ENCODE results near the gene ELAC1. TPM values are rescaled to one million over a fixed set of nuclear protein-coding genes. Genes with fewer than 3 reads are reported as not detected.
"Not testable (repeated sequence)": the region's sequence is repeated elsewhere in the genome, so short reads cannot be mapped to it uniquely, and the experiment has no call there.

Gene ELAC1
- total RNA-seq, 2 donors from 2014 or later, result 8.2 to 10.5 TPM

DNA sequence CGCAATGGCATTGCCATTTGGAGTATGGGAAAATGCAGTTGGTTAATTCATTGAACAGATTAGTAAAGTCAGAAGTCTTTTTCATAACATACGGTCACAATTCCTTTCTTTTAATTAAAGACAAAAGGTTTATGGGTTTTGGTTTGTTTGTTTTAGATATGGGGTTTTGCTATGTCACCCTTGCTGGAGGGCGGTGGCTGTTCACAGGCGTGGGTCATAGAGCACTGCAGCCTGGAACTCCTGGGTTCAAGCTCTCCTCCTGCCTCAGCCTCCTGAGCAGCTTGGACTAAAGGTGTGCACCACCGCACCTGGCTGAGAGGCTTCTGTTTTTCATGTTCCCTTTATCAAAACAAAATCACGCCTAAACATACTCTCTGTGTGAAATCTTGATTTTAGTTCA, 18.7 kb upstream of the ELAC1 start:
- peaks cover 5% of the 10 kb centered on the region for H3K36me3 Mint-ChIP-seq
- no peak overlapping the region for H3K27ac Mint-ChIP-seq
- no peak overlapping the region for H3K4me3 Mint-ChIP-seq
- H3K9me3 Mint-ChIP-seq, result no peaks in the 10 kb centered on the region
- ATAC-seq (no peak), DNase-seq (ENCODE audit: low spot score) (no peak)
- H3K4me1 Mint-ChIP-seq (ENCODE audit: low read depth in 2 of 2), result peaks cover 0 to 3% of the 10 kb centered on the region in 2 donors
- no peaks in the 10 kb centered on the region for H3K27me3 Mint-ChIP-seq

DNA sequence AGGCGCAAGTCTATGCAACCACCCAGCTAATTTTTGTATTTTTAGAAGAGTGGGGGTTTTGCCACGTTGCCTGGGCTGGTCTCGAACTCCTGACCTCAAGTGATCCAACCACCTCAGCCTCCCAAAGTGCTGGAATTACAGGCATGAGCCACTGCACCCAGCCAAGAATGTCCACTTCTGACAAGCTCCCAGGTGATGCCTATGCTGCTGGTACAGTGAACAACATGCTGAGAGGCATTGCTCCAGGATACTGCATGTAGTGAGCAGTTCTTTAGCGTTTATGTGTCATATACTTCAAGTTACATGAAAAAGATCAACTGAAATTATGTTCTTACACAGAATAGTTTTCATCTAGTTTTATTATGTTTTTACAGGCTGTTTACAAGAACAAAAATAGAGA, 17.2 kb upstream of the ELAC1 start:
- Mint-ChIP-seq H3K27me3 (no peaks in the 10 kb centered on the region), H3K27ac (no peak overlapping the region), H3K4me3 (no peak overlapping the region), H3K4me1 (ENCODE audit: low read depth in 2 of 2) (no peaks in the 10 kb centered on the region), H3K9me3 (no peaks in the 10 kb centered on the region), H3K36me3 (no peaks in the 10 kb centered on the region)
- ATAC-seq (no peak), DNase-seq (ENCODE audit: low spot score) (no peak)

- DNase-seq (ENCODE audit: low spot score), result no peak
- H3K4me1 Mint-ChIP-seq (ENCODE audit: low read depth in 2 of 2), result no peaks in the 10 kb centered on the region
- no peaks in the 10 kb centered on the region for H3K36me3 Mint-ChIP-seq
- no peak for ATAC-seq
- no peak overlapping the region for H3K4me3 Mint-ChIP-seq
- peaks cover 0 to 5% of the 10 kb centered on the region in 2 donors for H3K27me3 Mint-ChIP-seq
- no peak overlapping the region for H3K27ac Mint-ChIP-seq
- H3K9me3 Mint-ChIP-seq, result no peaks in the 10 kb centered on the region
These were observed 14.0 kb upstream of the ELAC1 start for GRCh38 chr18:50953822-50954221.

- Mint-ChIP-seq H3K36me3 (no peaks in the 10 kb centered on the region), H3K27ac (no peak overlapping the region), H3K27me3 (peaks cover 2 to 13% of the 10 kb centered on the region in 2 donors), H3K9me3 (no peaks in the 10 kb centered on the region), H3K4me3 (no peak overlapping the region), H3K4me1 (ENCODE audit: low read depth in 2 of 2) (no peaks in the 10 kb centered on the region)
- DNase-seq (ENCODE audit: low spot score) (no peak), ATAC-seq (no peak)
These were observed 12.6 kb upstream of the ELAC1 start for GRCh38 chr18:50955253-50955652.

DNA sequence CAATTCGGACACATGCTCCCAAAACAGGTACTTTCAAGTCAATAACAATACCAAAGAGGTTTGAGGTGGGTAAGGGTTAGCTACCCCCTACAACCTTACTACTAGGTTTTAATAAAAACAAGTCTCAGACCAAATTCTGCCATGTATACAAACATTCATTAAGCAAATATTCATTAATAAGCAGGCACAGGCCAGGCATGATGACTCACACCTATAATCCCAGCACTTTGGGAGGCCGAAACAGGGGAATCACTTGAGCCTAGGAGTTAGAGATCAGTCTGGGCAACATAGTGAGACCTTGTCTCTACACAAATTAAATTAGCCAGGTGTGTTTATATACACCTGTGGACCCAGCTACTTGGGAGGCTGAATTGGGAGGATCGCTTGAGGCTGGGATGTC, 11.7 kb upstream of the ELAC1 start:
- Mint-ChIP-seq H3K9me3 (no peaks in the 10 kb centered on the region), H3K36me3 (no peaks in the 10 kb centered on the region), H3K4me1 (ENCODE audit: low read depth in 2 of 2) (no peaks in the 10 kb centered on the region), H3K27me3 (peaks cover 2 to 13% of the 10 kb centered on the region in 2 donors), H3K27ac (no peak overlapping the region), H3K4me3 (no peak overlapping the region)
- ATAC-seq (no peak), DNase-seq (ENCODE audit: low spot score) (no peak)

DNA sequence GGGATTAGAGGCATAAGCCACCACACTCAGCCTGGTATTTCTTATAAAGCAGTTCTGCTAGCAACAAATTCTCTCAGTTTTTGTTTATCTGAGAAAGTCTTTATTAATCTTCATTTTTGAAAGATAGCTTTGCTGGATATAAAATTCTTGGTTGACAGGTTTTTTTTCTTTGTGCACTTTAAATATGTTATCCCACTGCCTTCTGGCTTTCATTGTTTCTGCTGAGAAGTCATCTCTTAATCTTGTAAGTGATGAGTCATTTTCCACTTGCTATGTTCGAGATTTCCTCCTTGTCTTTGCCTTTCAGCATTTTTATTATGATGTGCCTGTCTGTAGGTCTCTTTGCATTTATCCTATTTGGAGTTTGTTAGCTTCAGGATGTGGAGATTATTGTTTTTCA, 5.9 kb upstream of the ELAC1 start:
- H3K9me3 Mint-ChIP-seq, result peaks cover 11% of the 10 kb centered on the region
- DNase-seq (ENCODE audit: low spot score), result no peak
- no peak overlapping the region for H3K4me3 Mint-ChIP-seq
- no peak for ATAC-seq
- peaks cover 5 to 13% of the 10 kb centered on the region in 2 donors for H3K27me3 Mint-ChIP-seq
- H3K36me3 Mint-ChIP-seq, result peaks cover 23% of the 10 kb centered on the region
- H3K4me1 Mint-ChIP-seq (ENCODE audit: low read depth in 2 of 2), result no peaks in the 10 kb centered on the region
- H3K27ac Mint-ChIP-seq, result no peak overlapping the region

DNA sequence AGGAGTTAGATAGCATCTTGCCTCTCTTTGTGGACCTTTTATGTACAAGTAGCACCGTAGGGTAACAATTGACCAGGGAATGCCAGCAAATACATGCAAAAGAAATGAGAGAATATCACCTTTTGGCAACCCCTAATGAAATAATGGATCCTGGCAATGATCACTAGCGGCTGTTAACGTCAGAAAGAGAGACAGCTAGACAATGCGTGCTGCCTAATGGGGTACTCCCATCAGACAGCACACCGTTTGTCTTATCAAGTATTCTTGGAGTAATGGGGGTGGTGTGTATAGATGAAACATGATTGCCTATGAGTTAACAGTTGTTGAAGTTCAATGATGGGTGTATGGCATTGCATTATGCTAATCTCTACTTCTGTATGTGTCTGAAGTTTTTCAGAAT, 1.6 kb downstream of the ELAC1 start:
- no peaks in the 10 kb centered on the region for H3K27me3 Mint-ChIP-seq
- H3K36me3 Mint-ChIP-seq, result peaks cover 7% of the 10 kb centered on the region
- peaks cover 31 to 41% of the 10 kb centered on the region in 2 donors for H3K4me1 Mint-ChIP-seq (ENCODE audit: low read depth in 2 of 2)
- ATAC-seq, result no peak
- H3K9me3 Mint-ChIP-seq, result no peaks in the 10 kb centered on the region
- peak overlapping the region; percentile 78 for H3K27ac Mint-ChIP-seq
- no peak for DNase-seq (ENCODE audit: low spot score)
- H3K4me3 Mint-ChIP-seq, result peak overlapping the region; percentile 86

DNA sequence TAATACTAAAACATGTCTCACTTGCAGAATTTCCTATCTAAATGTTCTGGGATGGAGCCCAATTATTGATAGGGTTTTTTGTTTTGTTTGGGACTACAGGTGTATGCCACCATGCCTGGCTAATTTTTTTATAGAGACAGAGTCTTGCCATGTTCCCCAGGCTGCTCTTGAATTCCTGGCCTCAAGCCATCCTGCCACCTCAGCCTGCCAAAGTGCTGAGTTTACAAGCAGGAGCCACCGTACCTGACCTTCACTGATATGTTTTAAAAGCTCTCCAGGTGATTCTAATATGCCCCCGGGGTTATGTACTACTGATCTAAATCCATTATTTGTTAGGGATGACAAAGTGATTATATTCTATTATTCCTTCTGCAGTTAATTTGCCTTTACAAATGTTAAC, 2.2 kb downstream of the ELAC1 start:
- peak overlapping the region in 1 of 2 donors; percentile 56 for H3K27ac Mint-ChIP-seq
- no peak overlapping the region for H3K4me3 Mint-ChIP-seq
- no peaks in the 10 kb centered on the region for H3K27me3 Mint-ChIP-seq
- H3K4me1 Mint-ChIP-seq (ENCODE audit: low read depth in 2 of 2), result peaks cover 31 to 41% of the 10 kb centered on the region in 2 donors
- no peaks in the 10 kb centered on the region for H3K9me3 Mint-ChIP-seq
- peaks cover 12% of the 10 kb centered on the region for H3K36me3 Mint-ChIP-seq
- no peak for DNase-seq (ENCODE audit: low spot score)
- no peak for ATAC-seq

DNA sequence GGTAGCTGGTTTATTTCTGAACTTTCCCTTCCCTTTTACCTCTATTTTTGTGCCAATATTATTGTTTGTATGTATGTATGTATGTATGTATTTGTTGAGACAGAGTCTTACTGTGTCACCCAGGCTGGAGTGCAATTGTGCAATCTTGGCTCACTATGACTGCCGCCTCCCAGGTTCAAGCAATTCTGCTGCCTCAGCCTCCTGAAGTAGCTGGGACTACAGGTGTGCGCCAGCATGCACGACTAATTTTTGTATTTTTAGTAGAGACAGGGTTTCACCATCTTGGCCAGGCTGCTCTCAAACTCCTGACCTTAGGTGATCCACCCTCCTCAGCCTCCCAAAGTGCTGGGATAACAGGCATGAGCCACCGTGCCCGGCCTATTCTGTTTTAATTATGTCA, 4.6 kb downstream of the ELAC1 start:
- H3K4me1 Mint-ChIP-seq (ENCODE audit: low read depth in 2 of 2), result peaks cover 30 to 39% of the 10 kb centered on the region in 2 donors
- not testable (repeated sequence) for ATAC-seq; DNase-seq (ENCODE audit: low spot score); H3K4me3 Mint-ChIP-seq; H3K9me3 Mint-ChIP-seq; H3K27me3 Mint-ChIP-seq
- H3K27ac Mint-ChIP-seq, result peak overlapping the region; percentile 40 to 82
- H3K36me3 Mint-ChIP-seq, result peaks cover 30% of the 10 kb centered on the region

- peak overlapping the region; percentile 40 to 82 for H3K27ac Mint-ChIP-seq
- no peaks in the 10 kb centered on the region for H3K27me3 Mint-ChIP-seq
- DNase-seq (ENCODE audit: low spot score), result no peak
- H3K36me3 Mint-ChIP-seq, result peaks cover 41% of the 10 kb centered on the region
- H3K4me1 Mint-ChIP-seq (ENCODE audit: low read depth in 2 of 2), result peaks cover 29 to 36% of the 10 kb centered on the region in 2 donors
- ATAC-seq, result peak; percentile 91 to 92
- H3K4me3 Mint-ChIP-seq, result peak overlapping the region; percentile 45
- peaks cover 5% of the 10 kb centered on the region for H3K9me3 Mint-ChIP-seq
These were observed 5.7 kb downstream of the ELAC1 start for GRCh38 chr18:50973367-50974126.

GRCh38 chr18:50977037-50977760, 9.4 kb downstream of the ELAC1 start:
- Mint-ChIP-seq H3K27me3 (no peaks in the 10 kb centered on the region), H3K36me3 (peaks cover 39% of the 10 kb centered on the region), H3K27ac (no peak overlapping the region), H3K4me1 (ENCODE audit: low read depth in 2 of 2) (peaks cover 16 to 24% of the 10 kb centered on the region in 2 donors), H3K4me3 (no peak overlapping the region), H3K9me3 (peaks cover 5% of the 10 kb centered on the region)
- no peak for ATAC-seq
- no peak for DNase-seq (ENCODE audit: low spot score)

GRCh38 chr18:50981381-50981780, 13.5 kb downstream of the ELAC1 start:
- H3K27ac Mint-ChIP-seq, result no peak overlapping the region

GRCh38 chr18:50982086-50982801, 14.4 kb downstream of the ELAC1 start:
- Mint-ChIP-seq H3K27ac (no peak overlapping the region), H3K4me3 (no peak overlapping the region), H3K9me3 (peaks cover 2% of the 10 kb centered on the region), H3K27me3 (no peaks in the 10 kb centered on the region), H3K4me1 (ENCODE audit: low read depth in 2 of 2) (peaks cover 9 to 10% of the 10 kb centered on the region in 2 donors), H3K36me3 (peaks cover 15% of the 10 kb centered on the region)
- ATAC-seq, result no peak
- no peak for DNase-seq (ENCODE audit: low spot score)

More at GRCh38 chr18:50981381-50981780, 13.5 kb downstream of the ELAC1 start:
- no peak overlapping the region for H3K4me3 Mint-ChIP-seq
- H3K27me3 Mint-ChIP-seq, result no peaks in the 10 kb centered on the region
- H3K4me1 Mint-ChIP-seq (ENCODE audit: low read depth in 2 of 2), result peaks cover 6 to 10% of the 10 kb centered on the region in 2 donors
- DNase-seq (ENCODE audit: low spot score) (no peak), ATAC-seq (no peak)
- peaks cover 2% of the 10 kb centered on the region for H3K9me3 Mint-ChIP-seq
- H3K36me3 Mint-ChIP-seq, result peaks cover 22% of the 10 kb centered on the region

GRCh38 chr18:50982802-50983179, 15.0 kb downstream of the ELAC1 start:
- no peak for DNase-seq (ENCODE audit: low spot score)
- no peak overlapping the region for H3K27ac Mint-ChIP-seq
- ATAC-seq, result no peak
- peaks cover 11% of the 10 kb centered on the region for H3K36me3 Mint-ChIP-seq
- peaks cover 9 to 10% of the 10 kb centered on the region in 2 donors for H3K4me1 Mint-ChIP-seq (ENCODE audit: low read depth in 2 of 2)
- no peak overlapping the region for H3K4me3 Mint-ChIP-seq
- peaks cover 2% of the 10 kb centered on the region for H3K9me3 Mint-ChIP-seq
- no peaks in the 10 kb centered on the region for H3K27me3 Mint-ChIP-seq

All from natural killer cell treated with Interleukin-12 subunit alpha and Interleukin-12 subunit beta and Interleukin-15 and Interleukin-18, amount 100 ng/mL, for 72 hours (primary cell).